Ascending aorta (tissue), 2 donors: Measurements from ENCODE around the gene PRDX3. TPM values are rescaled to one million over a fixed set of nuclear protein-coding genes. Genes with fewer than 3 reads are reported as not detected.

Experiments
- DNase-seq, 2 donors: peaks; one replicate each; pipeline ENCODE4 v3.0.0-alpha.2; 2019; ENCODE audit warnings: low spot score in 2 of 2
- H3K27ac ChIP-seq, 2 donors: fragments of 200-600 bp; sonication (generic); one replicate each; pipeline ENCODE4 v1.5.1; 2016 to 2017; ENCODE audit warnings: mild to moderate bottlenecking in 1 of 2
- H3K27me3 ChIP-seq: fragments of 200-600 bp; sonication (generic); one replicate; pipeline ENCODE4 v1.5.1; 2017
- H3K36me3 ChIP-seq, 2 donors: fragments of 200-600 bp; sonication (generic); one replicate each; pipeline ENCODE4 v1.5.1; 2016
- H3K4me1 ChIP-seq, 2 donors: fragments of 200-600 bp; sonication (generic); one replicate each; pipeline ENCODE4 v1.5.1; 2016 to 2017; ENCODE audit warnings: mild to moderate bottlenecking in 1 of 2
- H3K4me3 ChIP-seq, 2 donors: fragments of 200-600 bp; sonication (generic); one replicate each; pipeline ENCODE4 v1.5.1; 2016 to 2017; ENCODE audit warnings: mild to moderate bottlenecking in 1 of 2
- H3K9me3 ChIP-seq, 2 donors: fragments of 200-600 bp; sonication (generic); one replicate each; pipeline ENCODE4 v1.5.1; 2016
- intact Hi-C: fragments of 100-400 bp; cut with DNase I; formaldehyde crosslinking; loops from one replicate; pipeline ENCODE4 v1.15.1; 2023
- total RNA-seq: library from RNA; depleted of rRNA; stranded (reverse); fragments of >200 nt; gene quantifications from one replicate; pipeline ENCODE4 v1.1.0, GENCODE V29; 2016
- TF ChIP-seq, protein P1 (sequence below), 3 experiments: fragments of 200-600 bp in 2 of 3; fragments of 450-650 bp in 1 of 3; sonication (generic) in 2 of 3; IDR thresholded peaks; one replicate each; pipeline ENCODE4 v1.5.1; 2016 to 2019; ENCODE audit warnings: antibody characterized with exemption in 3 of 3, mild to moderate bottlenecking in 1 of 3, moderate library complexity in 1 of 3

PRDX3 gene
- total RNA-seq, 1 donor from 2014 or later: 34.9 TPM

DNA sequence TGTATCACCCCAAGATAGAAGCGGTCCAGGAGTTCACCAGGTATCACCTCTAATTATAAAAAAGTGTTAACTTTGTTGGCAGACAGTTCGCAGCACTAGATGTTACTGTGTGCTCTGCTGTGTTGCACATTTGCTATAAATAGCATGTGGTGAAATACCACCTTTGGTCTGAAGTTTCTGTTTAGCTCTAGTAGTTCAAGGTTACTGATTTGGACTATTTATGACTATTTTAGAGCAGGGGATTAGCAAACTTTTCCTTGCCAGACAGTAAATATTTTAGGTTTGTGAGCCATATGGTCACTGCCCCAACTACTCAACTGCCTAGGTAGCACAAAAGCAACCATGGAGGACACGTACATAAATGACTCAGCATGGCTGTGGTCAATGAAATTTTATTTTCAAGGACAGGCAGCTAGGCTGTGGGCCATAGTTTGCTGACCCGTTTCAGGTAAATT is 58.2 kb downstream of the PRDX3 start:
- no peaks in the 10 kb centered on the region for H3K9me3 ChIP-seq
- no peaks in the 10 kb centered on the region for H3K4me1 ChIP-seq
- TF ChIP-seq, protein P1, sequence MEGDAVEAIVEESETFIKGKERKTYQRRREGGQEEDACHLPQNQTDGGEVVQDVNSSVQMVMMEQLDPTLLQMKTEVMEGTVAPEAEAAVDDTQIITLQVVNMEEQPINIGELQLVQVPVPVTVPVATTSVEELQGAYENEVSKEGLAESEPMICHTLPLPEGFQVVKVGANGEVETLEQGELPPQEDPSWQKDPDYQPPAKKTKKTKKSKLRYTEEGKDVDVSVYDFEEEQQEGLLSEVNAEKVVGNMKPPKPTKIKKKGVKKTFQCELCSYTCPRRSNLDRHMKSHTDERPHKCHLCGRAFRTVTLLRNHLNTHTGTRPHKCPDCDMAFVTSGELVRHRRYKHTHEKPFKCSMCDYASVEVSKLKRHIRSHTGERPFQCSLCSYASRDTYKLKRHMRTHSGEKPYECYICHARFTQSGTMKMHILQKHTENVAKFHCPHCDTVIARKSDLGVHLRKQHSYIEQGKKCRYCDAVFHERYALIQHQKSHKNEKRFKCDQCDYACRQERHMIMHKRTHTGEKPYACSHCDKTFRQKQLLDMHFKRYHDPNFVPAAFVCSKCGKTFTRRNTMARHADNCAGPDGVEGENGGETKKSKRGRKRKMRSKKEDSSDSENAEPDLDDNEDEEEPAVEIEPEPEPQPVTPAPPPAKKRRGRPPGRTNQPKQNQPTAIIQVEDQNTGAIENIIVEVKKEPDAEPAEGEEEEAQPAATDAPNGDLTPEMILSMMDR (IDR thresholded peaks at IDR 0.05): no peak
- H3K4me3 ChIP-seq: no peak overlapping the region
- intact Hi-C loops: no loop called here
- H3K27me3 ChIP-seq: no peaks in the 10 kb centered on the region
- H3K36me3 ChIP-seq: peaks cover 37 to 79% of the 10 kb centered on the region in 2 donors
- DNase-seq: no peak
- H3K27ac ChIP-seq: no peak overlapping the region

DNA sequence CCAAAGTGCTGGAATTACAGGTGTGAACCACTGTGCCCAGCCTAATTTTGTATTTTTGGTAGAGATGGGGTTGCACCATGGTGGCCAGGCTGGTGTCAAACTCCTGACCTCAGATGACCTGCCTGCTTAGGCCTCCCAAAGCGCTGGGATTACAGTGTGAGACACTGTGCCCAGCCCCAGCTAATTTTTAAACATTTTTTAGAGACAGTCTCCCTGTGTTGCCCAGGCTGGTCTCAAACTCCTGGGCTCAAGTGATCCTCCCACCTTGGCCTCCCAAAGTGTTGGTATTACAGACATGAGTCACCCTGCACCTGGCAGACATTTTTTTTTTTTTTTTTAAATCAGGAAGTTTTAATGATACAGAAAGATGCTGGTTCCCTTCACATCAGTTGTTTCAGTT is 59.2 kb downstream of the PRDX3 start:
- no peak overlapping the region for H3K4me3 ChIP-seq
- no peak overlapping the region for H3K27ac ChIP-seq

DNA sequence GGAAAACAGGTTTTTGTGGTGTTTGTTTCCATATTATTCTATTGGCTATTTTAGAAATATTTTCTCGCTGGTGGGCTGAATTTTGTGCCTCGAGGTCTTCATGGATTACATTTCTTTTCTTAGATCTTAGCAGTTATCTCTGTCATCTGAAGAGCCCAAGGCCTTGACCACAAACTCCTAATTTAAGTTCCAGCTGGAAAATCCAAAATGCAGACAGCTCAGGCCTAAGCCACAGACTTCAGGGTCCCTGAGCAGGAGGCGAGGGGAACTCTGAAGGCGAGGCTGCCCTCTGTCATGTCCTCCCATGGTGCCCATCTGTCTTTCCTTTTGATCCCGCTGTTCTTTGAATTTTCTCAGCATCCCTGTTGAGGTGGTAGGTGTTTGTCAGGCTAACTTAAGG is 60.4 kb downstream of the PRDX3 start:
- TF ChIP-seq, protein P1 (IDR thresholded peaks at IDR 0.05): no peak
- Histone ChIP-seq H3K4me3 (no peak overlapping the region), H3K36me3 (peaks cover 28 to 77% of the 10 kb centered on the region in 2 donors), H3K27me3 (no peaks in the 10 kb centered on the region), H3K9me3 (no peaks in the 10 kb centered on the region), H3K4me1 (no peaks in the 10 kb centered on the region), H3K27ac (no peak overlapping the region)
- intact Hi-C loops: no loop called here
- DNase-seq: no peak

More for the DNA sequence above, 59.2 kb downstream of the PRDX3 start:
- peaks cover 31 to 77% of the 10 kb centered on the region in 2 donors for H3K36me3 ChIP-seq
- H3K27me3 ChIP-seq: no peaks in the 10 kb centered on the region
- H3K4me1 ChIP-seq: no peaks in the 10 kb centered on the region
- TF ChIP-seq, protein P1 (IDR thresholded peaks at IDR 0.05): no peak
- intact Hi-C loops: no loop called here
- H3K9me3 ChIP-seq: no peaks in the 10 kb centered on the region
- no peak for DNase-seq

Other genes with a start within 250 kb of the PRDX3 start
- gene NANOS1, start 149.1 kb downstream of the PRDX3 start, total RNA-seq: 5.3 TPM
- gene EIF3A, start 98.0 kb downstream of the PRDX3 start, total RNA-seq: 59.4 TPM
- 85.1 TPM for gene DENND10, start 74.7 kb downstream of the PRDX3 start, total RNA-seq
- gene SFXN4, start 13.1 kb downstream of the PRDX3 start, total RNA-seq: 13.7 TPM
- gene GRK5, start 28.8 kb upstream of the PRDX3 start, total RNA-seq: 75.5 TPM